ENCODE data around the gene TCEA2.
A peak's percentile ranks its signal among the peaks of the same experiment; 100 is the strongest.

Gene TCEA2

GRCh38 chr20:64029293-64030117, 33.5 kb upstream of the TCEA2 start:
- H3K4me3 ChIP-seq (ENCODE audit: low read length), result no peak overlapping the region

DNA sequence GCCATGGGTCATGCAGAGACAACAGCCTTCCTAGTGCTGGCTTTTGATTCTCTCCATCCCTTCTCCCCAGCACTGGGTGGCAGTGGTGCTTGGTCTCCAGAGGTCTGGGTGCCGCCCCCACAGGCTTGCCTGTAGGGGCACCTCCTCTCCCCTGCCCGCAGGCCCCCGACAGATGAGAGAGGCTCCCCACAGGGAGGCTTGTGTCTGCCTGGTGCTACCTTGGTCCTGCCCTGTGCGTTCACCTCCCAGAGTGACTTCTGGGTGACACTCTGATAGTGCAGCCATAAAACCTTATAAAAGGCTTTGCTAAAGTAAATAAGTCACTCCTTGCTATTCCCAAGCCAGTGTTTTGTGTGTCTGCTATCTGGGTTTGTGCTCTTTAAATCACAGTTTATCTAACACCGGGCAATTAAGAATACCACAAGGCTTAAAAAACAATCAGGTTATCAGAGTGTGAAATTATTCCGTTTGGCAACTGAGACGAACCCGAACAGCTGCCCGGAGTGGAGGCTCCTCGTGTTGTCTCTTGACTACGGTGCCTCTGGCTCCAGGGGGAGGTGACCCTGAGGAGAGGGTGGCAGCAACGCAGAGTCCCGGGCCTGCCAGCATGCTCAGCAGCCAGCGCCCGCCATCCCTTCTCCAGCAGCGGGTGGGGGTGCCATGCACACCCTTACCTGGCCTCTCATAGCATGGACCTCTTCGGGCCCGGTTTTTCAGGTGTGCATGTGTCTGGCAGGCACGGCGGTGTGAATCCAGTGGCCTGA, 32.4 kb upstream of the TCEA2 start:
- Histone ChIP-seq H3K27ac (ENCODE audit: low read depth, low read length) (no peak overlapping the region), H3K4me1 (ENCODE audit: control insufficient read depth, insufficient read depth, low read length) (peaks cover 13% of the 10 kb centered on the region), H3K9ac (ENCODE audit: low read length) (no peak overlapping the region), H3K4me3 (ENCODE audit: low read length) (no peak overlapping the region), H3K36me3 (ENCODE audit: control insufficient read depth, insufficient read depth, low read length) (peaks cover 53% of the 10 kb centered on the region), H3K27me3 (ENCODE audit: control insufficient read depth, insufficient read depth, low read length) (no peaks in the 10 kb centered on the region)

More at GRCh38 chr20:64029293-64030117, 33.5 kb upstream of the TCEA2 start:
- no peak overlapping the region for H3K27ac ChIP-seq (ENCODE audit: low read depth, low read length)
- H3K27me3 ChIP-seq (ENCODE audit: control insufficient read depth, insufficient read depth, low read length), result no peaks in the 10 kb centered on the region
- no peak overlapping the region for H3K9ac ChIP-seq (ENCODE audit: low read length)
- H3K4me1 ChIP-seq (ENCODE audit: control insufficient read depth, insufficient read depth, low read length), result peaks cover 13% of the 10 kb centered on the region
- peaks cover 60% of the 10 kb centered on the region for H3K36me3 ChIP-seq (ENCODE audit: control insufficient read depth, insufficient read depth, low read length)

- H3K36me3 ChIP-seq (ENCODE audit: control insufficient read depth, insufficient read depth, low read length), result peaks cover 49% of the 10 kb centered on the region
- H3K27ac ChIP-seq (ENCODE audit: low read depth, low read length), result peak overlapping the region; percentile 61
- peaks cover 6% of the 10 kb centered on the region for H3K27me3 ChIP-seq (ENCODE audit: control insufficient read depth, insufficient read depth, low read length)
- H3K4me1 ChIP-seq (ENCODE audit: control insufficient read depth, insufficient read depth, low read length), result peaks cover 13% of the 10 kb centered on the region
- no peak overlapping the region for H3K4me3 ChIP-seq (ENCODE audit: low read length)
- H3K9ac ChIP-seq (ENCODE audit: low read length), result no peak overlapping the region
Measured at GRCh38 chr20:64031822-64032314, 31.1 kb upstream of the TCEA2 start.

DNA sequence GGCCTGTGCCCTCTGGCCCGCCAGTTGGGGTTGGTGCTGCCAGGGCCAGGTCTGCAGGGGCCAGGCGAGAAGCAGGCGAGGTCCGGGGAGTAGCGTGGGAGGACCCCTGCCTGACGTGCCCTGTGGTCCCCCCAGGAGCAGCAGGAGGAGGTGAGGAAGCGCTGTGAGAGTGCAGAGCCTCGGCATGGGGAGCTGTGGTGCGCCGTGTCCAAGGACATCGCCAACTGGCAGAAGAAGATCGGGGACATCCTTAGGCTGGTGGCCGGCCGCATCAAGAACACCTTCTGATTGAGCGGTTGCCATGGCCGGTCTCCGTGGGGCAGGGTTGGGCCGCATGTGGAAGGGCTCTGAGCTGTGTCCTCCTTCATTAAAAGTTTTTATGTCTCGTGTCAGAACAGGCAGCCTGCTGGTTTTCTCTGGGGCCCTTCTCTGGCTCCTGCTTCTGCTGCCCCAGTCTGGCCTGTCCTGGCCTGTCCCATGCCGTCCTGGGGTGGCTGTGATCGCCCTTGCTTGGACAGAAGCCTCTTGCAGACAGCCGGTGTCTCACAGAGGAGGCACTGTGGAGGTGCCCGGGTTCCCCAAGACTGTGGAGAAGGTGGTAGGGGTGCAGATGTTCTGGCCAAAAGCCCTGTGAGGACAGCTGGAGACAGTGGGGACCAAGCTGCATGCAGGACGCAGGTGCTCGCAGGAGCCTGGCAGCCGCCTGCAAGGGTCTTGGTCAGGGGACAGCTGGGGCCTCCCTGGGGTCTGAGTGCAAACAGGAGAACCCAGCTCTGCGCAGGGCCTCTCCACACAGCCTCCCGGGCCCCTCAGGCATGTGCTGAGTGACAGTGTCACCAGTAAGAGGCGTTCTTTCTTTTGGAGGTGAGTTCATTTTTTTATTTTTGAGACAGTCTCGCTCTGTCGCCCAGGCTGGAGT, 30.0 kb upstream of the TCEA2 start:
- Histone ChIP-seq H3K27me3 (ENCODE audit: control insufficient read depth, insufficient read depth, low read length) (peaks cover 17% of the 10 kb centered on the region), H3K9ac (ENCODE audit: low read length) (no peak overlapping the region), H3K4me3 (ENCODE audit: low read length) (no peak overlapping the region), H3K4me1 (ENCODE audit: control insufficient read depth, insufficient read depth, low read length) (peaks cover 4% of the 10 kb centered on the region), H3K27ac (ENCODE audit: low read depth, low read length) (peak overlapping the region; percentile 61), H3K36me3 (ENCODE audit: control insufficient read depth, insufficient read depth, low read length) (peaks cover 38% of the 10 kb centered on the region)

DNA sequence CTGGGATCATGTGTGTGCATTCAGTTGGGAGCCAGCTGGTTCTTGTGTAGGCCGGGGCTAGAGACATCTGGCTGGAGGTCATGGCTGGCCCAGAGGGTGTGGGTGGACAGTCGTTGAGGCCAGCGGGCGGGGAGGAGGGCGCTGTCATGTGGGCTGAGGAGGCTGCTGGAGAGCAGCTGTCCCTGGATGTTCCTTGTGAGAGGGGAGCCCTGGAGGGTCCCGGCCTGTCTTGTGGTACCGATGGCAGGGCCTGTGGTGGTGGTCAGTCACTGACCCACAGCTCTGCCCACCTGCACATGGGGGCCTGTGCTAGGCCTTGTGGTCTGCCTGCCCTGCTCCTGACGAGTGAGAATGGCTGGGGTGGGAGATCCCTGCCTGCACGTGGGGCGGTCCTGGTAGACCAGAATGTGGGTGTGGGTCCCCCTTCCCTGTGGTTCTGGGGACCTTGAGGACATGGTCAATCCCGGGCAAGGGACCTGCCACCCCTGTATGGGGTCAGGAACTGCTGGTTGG, 29.0 kb upstream of the TCEA2 start:
- Histone ChIP-seq H3K4me1 (ENCODE audit: control insufficient read depth, insufficient read depth, low read length) (no peaks in the 10 kb centered on the region), H3K9ac (ENCODE audit: low read length) (no peak overlapping the region), H3K27ac (ENCODE audit: low read depth, low read length) (no peak overlapping the region), H3K27me3 (ENCODE audit: control insufficient read depth, insufficient read depth, low read length) (peaks cover 17% of the 10 kb centered on the region), H3K4me3 (ENCODE audit: low read length) (no peak overlapping the region), H3K36me3 (ENCODE audit: control insufficient read depth, insufficient read depth, low read length) (peaks cover 34% of the 10 kb centered on the region)

DNA sequence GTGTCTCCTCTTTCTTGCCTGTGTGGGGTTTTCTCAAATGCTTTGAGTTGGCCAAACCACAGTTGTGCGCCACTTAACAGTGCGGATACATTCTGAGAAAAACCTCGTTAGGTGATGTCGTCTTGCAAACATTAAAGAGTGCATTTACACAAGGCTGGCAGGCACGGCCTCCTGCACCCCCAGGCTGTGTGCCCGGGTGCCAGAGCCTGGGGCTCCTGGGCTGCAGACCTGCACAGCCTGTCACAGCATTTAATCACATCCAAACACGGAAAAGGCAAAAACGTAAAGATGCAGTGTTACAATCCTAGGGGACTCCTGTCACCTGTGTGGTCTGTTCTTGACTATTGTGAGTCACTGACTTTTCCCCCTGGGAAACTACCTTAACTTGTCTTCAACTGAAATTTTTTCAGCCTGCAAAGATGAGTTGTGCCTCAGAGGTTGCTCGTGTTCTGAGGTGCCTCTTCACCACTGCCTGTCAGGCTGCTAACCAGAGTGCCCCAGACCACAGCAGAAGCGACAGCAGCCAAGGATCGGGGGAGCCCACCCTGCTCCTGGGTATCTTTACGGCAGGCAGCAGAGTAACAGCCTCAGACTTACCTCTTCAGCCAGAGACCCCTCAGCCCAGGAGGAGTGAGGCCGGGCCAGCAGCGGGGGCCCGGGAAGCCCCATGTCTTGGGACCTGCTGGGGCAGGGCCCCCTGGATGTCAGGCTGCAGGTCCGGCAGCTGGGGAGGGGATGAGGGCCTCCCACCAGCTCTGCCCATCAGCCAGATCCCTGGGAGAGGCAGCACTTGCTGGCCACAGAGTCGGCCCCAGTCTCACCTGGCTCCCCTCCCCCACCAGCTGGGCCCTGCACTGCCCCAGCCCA, 27.7 kb upstream of the TCEA2 start:
- Histone ChIP-seq H3K27me3 (ENCODE audit: control insufficient read depth, insufficient read depth, low read length) (peaks cover 29% of the 10 kb centered on the region), H3K4me1 (ENCODE audit: control insufficient read depth, insufficient read depth, low read length) (peaks cover 4% of the 10 kb centered on the region), H3K9ac (ENCODE audit: low read length) (no peak overlapping the region), H3K36me3 (ENCODE audit: control insufficient read depth, insufficient read depth, low read length) (peaks cover 22% of the 10 kb centered on the region), H3K27ac (ENCODE audit: low read depth, low read length) (no peak overlapping the region), H3K4me3 (ENCODE audit: low read length) (no peak overlapping the region)

- H3K9ac ChIP-seq (ENCODE audit: low read length), result no peak within 1 kb of the TSS
Measured at GRCh38 chr20:64035933-64036345, 27.1 kb upstream of the TCEA2 start, which contains the start of gene C20orf204. Gene C20orf204, plus strand, starts transcription at chr20:64036182. Its CDS starts 142 bp downstream, at chr20:64036324.

DNA sequence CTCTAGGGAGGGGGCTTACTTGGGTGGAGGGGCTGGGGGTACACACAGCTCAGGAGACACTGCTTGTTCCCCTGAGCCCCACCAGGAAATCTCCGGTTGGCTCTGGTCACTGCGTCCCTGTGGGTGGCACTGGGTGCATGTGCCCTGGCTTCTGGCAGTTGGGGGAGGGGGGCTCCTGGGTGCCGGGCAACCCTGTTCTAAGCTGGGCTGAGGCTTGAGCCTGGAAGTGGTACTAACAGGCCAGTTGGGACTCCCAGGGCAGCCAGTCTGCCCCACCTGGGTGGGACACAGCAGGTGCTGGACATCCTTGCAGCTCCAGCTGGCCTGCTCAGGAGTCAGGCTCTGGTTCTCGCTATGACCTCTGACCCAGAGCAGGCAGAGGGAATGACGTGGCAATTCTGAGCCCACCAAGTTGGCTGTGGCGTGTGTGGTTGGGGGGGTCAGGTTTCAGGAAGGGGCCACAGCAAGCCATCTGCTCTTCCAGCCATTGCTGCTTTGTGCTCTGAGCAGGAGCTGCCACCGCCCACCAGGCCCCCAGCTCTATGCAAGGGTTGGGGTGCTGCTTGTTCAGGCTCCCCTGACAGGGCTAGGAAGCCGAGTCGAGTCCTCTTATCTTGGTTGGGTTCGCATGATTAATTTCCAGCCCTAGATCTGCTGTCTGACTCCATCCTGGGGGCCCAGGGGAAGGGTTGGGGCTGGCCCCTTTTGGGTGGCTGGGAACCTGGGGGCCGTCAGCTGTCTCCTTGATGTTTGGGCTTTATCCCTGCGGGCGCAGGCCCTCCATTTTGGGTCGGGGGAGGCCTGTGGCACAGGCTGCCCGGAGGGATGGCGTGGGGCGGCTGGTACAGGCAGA, 26.4 kb upstream of the TCEA2 start:
- Histone ChIP-seq H3K27me3 (ENCODE audit: control insufficient read depth, insufficient read depth, low read length) (peaks cover 36% of the 10 kb centered on the region), H3K27ac (ENCODE audit: low read depth, low read length) (no peak overlapping the region), H3K9ac (ENCODE audit: low read length) (no peak overlapping the region), H3K4me3 (ENCODE audit: low read length) (no peak overlapping the region), H3K4me1 (ENCODE audit: control insufficient read depth, insufficient read depth, low read length) (peaks cover 4% of the 10 kb centered on the region), H3K36me3 (ENCODE audit: control insufficient read depth, insufficient read depth, low read length) (peaks cover 16% of the 10 kb centered on the region)

More at GRCh38 chr20:64035933-64036345, 27.1 kb upstream of the TCEA2 start, which contains the start of gene C20orf204:
- H3K27ac ChIP-seq (ENCODE audit: low read depth, low read length), result no peak within 1 kb of the TSS
- H3K4me1 ChIP-seq (ENCODE audit: control insufficient read depth, insufficient read depth, low read length), result peaks cover 4% of the 10 kb centered on the region
- peaks cover 34% of the 10 kb centered on the region for H3K27me3 ChIP-seq (ENCODE audit: control insufficient read depth, insufficient read depth, low read length)
- peaks cover 18% of the 10 kb centered on the region for H3K36me3 ChIP-seq (ENCODE audit: control insufficient read depth, insufficient read depth, low read length)
- no peak within 1 kb of the TSS for H3K4me3 ChIP-seq (ENCODE audit: low read length)

DNA sequence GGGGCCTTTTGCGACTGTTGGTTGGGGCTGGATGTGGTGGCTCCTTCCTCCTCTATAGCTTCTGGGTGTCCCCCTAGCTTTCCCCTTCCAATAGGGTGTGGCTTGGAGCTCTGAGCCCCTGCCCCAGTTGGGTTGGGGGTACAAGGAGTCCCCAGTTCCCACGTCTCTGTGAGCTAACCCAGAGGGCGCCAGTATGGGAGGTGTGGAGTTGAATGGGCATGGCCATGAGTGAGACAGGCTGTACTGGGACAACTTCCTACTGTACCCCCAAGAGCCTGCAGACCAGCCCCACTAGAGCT, 25.9 kb upstream of the TCEA2 start:
- H3K4me1 ChIP-seq (ENCODE audit: control insufficient read depth, insufficient read depth, low read length), result peaks cover 4% of the 10 kb centered on the region
- H3K27ac ChIP-seq (ENCODE audit: low read depth, low read length), result no peak overlapping the region
- H3K9ac ChIP-seq (ENCODE audit: low read length), result no peak overlapping the region
- no peak overlapping the region for H3K4me3 ChIP-seq (ENCODE audit: low read length)
- H3K36me3 ChIP-seq (ENCODE audit: control insufficient read depth, insufficient read depth, low read length), result peaks cover 11% of the 10 kb centered on the region
- peaks cover 41% of the 10 kb centered on the region for H3K27me3 ChIP-seq (ENCODE audit: control insufficient read depth, insufficient read depth, low read length)

DNA sequence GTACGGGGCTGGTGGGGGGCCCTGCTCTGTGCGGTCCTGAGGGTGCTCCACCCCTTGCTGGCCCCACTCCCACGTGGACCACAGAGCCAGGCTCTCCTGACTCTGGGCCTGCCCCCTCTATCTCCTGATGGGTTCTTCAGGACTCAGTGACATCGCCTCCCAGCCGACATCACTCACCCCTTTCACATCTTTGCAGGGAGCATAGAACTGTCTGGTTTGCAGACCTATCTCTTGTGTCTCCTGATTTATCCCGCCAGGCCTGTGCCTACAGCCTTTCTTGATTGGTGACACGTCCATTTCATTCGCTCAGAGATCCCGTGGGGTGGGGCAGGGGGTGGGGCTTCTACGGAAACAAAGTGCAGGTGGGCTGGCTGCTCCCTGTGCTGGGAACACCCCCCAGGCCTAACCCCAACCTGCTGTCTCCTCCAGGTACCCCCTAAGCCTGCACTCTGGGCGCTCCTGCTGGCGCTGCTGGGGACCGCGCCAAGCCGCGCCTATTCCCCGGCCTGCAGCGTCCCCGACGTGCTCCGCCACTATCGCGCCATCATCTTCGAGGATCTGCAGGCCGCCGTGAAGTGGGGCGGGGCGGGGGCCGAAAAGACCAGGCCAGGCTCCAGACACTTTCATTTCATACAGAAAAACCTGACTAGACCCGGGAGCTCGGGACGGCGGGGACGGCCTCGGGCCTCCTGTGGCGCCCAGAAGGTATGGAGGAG, 25.3 kb upstream of the TCEA2 start:
- H3K9ac ChIP-seq (ENCODE audit: low read length), result no peak overlapping the region
- H3K4me1 ChIP-seq (ENCODE audit: control insufficient read depth, insufficient read depth, low read length), result peaks cover 4% of the 10 kb centered on the region
- H3K27ac ChIP-seq (ENCODE audit: low read depth, low read length), result no peak overlapping the region
- H3K27me3 ChIP-seq (ENCODE audit: control insufficient read depth, insufficient read depth, low read length), result peaks cover 43% of the 10 kb centered on the region
- H3K36me3 ChIP-seq (ENCODE audit: control insufficient read depth, insufficient read depth, low read length), result peaks cover 7% of the 10 kb centered on the region
- no peak overlapping the region for H3K4me3 ChIP-seq (ENCODE audit: low read length)
